IMR-90 (cell line): ENCODE results near the gene SLC30A7. TPM values are rescaled to one million over a fixed set of nuclear protein-coding genes. Genes with fewer than 3 reads are reported as not detected.
A peak's percentile ranks its signal among the peaks of the same experiment; 100 is the strongest.

Experiments used
- ATAC-seq: fragments of 200-7000 bp; cut with Tn5 transposase; 2 replicates; pipeline ENCODE4 v1.9.1; 2020; ENCODE audit warnings: low read depth, mild to moderate bottlenecking, moderate library complexity
- BruUV-seq: library from RNA; stranded (reverse); fragments of 400-500 nt; replicated peaks from 2 replicates; lab custom pipeline; 2021; lab: Mats Ljungman, UMichigan
- CTCF ChIA-PET: fragments of 300-600 bp; formaldehyde crosslinking; extraction: SDS; loops from one replicate; lab custom pipeline; 2021; ENCODE audit warnings: antibody characterized with exemption; lab: Yijun Ruan, JAX
- POLR2A ChIA-PET: fragments of 300-600 bp; sonication (Branson Sonifier 250); formaldehyde crosslinking; loops from one replicate; lab custom pipeline; 2022; ENCODE audit warnings: antibody characterized with exemption; ENCODE audit not compliant: unreplicated experiment; lab: Charles Lee
- DNase-seq: peaks from one replicate; pipeline ENCODE4 v3.0.0; 2013
- H2AFZ ChIP-seq: replicated peaks from 2 replicates; pipeline ENCODE3; 2013; ENCODE audit warnings: low read length, mild to moderate bottlenecking; ENCODE audit not compliant: poor library complexity
- H2AK5ac ChIP-seq: 2 replicates; pipeline ENCODE4 v1.6.1; 2013; ENCODE audit warnings: low read depth, low read length, inconsistent platforms
- H2AK9ac ChIP-seq: replicated peaks from 2 replicates; pipeline ENCODE3; 2013; ENCODE audit warnings: mild to moderate bottlenecking, low read depth, low read length, moderate library complexity; ENCODE audit not compliant: poor library complexity
- H2BK120ac ChIP-seq: 2 replicates; pipeline ENCODE4 v1.6.1; 2013; ENCODE audit warnings: low read depth, low read length, inconsistent platforms
- H2BK15ac ChIP-seq: 3 replicates; pipeline ENCODE4 v1.6.1; 2013; ENCODE audit warnings: low read depth, low read length, inconsistent platforms
- H2BK20ac ChIP-seq: 2 replicates; pipeline ENCODE4 v1.6.1; 2013; ENCODE audit warnings: low read depth, mild to moderate bottlenecking, inconsistent platforms, low read length, moderate library complexity
- H2BK5ac ChIP-seq: 2 replicates; pipeline ENCODE4 v1.6.1; 2013; ENCODE audit warnings: mild to moderate bottlenecking, low read depth, low read length, inconsistent platforms; ENCODE audit not compliant: poor library complexity, severe bottlenecking
- H3K14ac ChIP-seq: replicated peaks from 2 replicates; pipeline ENCODE4 v1.6.1; 2013; ENCODE audit warnings: low read depth, low read length, inconsistent platforms
- H3K18ac ChIP-seq: 2 replicates; pipeline ENCODE4 v1.6.1; 2013; ENCODE audit warnings: low read depth, low read length, control low read depth
- H3K23ac ChIP-seq: 2 replicates; pipeline ENCODE4 v1.6.1; 2013; ENCODE audit warnings: low read depth, low read length, inconsistent platforms
- H3K27ac ChIP-seq: 2 replicates; pipeline ENCODE4 v1.5.1; 2013; ENCODE audit warnings: mild to moderate bottlenecking, control low read depth, low read length; ENCODE audit not compliant: insufficient read depth
- H3K27me3 ChIP-seq: 2 replicates; pipeline ENCODE4 v1.6.1; 2013; ENCODE audit warnings: low read length; ENCODE audit not compliant: control insufficient read depth, insufficient read depth
- H3K36me3 ChIP-seq: 2 replicates; pipeline ENCODE4 v1.6.1; 2013; ENCODE audit warnings: low read length, mixed read lengths; ENCODE audit not compliant: control insufficient read depth, insufficient read depth
- H3K4ac ChIP-seq: 2 replicates; pipeline ENCODE4 v1.6.1; 2013; ENCODE audit warnings: low read depth, low read length, inconsistent platforms
- H3K4me1 ChIP-seq: 2 replicates; pipeline ENCODE4 v1.6.1; 2013; ENCODE audit warnings: low read length, mixed read lengths; ENCODE audit not compliant: control insufficient read depth, insufficient read depth
- H3K4me2 ChIP-seq: 2 replicates; pipeline ENCODE4 v1.6.1; 2013; ENCODE audit warnings: low read depth, mild to moderate bottlenecking, control low read depth, low read length, moderate library complexity
- H3K4me3 ChIP-seq: 2 replicates; pipeline ENCODE4 v1.5.1; 2013; ENCODE audit warnings: low read depth, mild to moderate bottlenecking, control low read depth, low read length, moderate library complexity; ENCODE audit not compliant: insufficient read depth
- H3K56ac ChIP-seq: 2 replicates; pipeline ENCODE4 v1.6.1; 2013; ENCODE audit warnings: low read length, inconsistent platforms; ENCODE audit not compliant: insufficient read depth; ENCODE audit errors: extremely low read depth
- H3K79me1 ChIP-seq, 2 experiments: 2 replicates each; pipeline ENCODE4 v1.6.1; 2013; ENCODE audit warnings: low read length in 2 of 2, inconsistent platforms in 1 of 2, low read depth in 1 of 2
- H3K9ac ChIP-seq: 2 replicates; pipeline ENCODE4 v1.6.1; 2013; ENCODE audit warnings: low read depth, low read length, control low read depth
- H3K9me1 ChIP-seq: 2 replicates; pipeline ENCODE4 v1.6.1; 2013; ENCODE audit warnings: low read length, inconsistent platforms; ENCODE audit not compliant: insufficient read depth
- H3K9me3 ChIP-seq: 2 replicates; pipeline ENCODE4 v1.6.1; 2013; ENCODE audit warnings: low read length; ENCODE audit not compliant: control insufficient read depth, insufficient read depth
- H4K20me1 ChIP-seq: 2 replicates; pipeline ENCODE4 v1.6.1; 2013; ENCODE audit warnings: low read length, inconsistent platforms; ENCODE audit not compliant: insufficient read depth
- H4K5ac ChIP-seq: 2 replicates; pipeline ENCODE4 v1.6.1; 2013; ENCODE audit warnings: mild to moderate bottlenecking, low read depth, low read length, control low read depth
- H4K8ac ChIP-seq, 2 experiments: 2 replicates each; pipeline ENCODE4 v1.6.1; 2013; ENCODE audit warnings: low read depth in 2 of 2, low read length in 2 of 2, control low read depth in 1 of 2, inconsistent platforms in 1 of 2
- H4K91ac ChIP-seq: 2 replicates; pipeline ENCODE4 v1.6.1; 2013; ENCODE audit warnings: low read depth, low read length, inconsistent platforms; ENCODE audit not compliant: insufficient read depth
- BHLHE40 ChIP-seq: fragments of 150-350 bp; IDR thresholded peaks from 2 replicates; pipeline ENCODE4 v1.6.1; 2016; ENCODE audit warnings: mild to moderate bottlenecking, low read depth, low read length
- CHD1 ChIP-seq: IDR thresholded peaks from 2 replicates; pipeline ENCODE4 v1.6.1; 2012; ENCODE audit warnings: low read depth, low read length, improper control_type of control experiment
- CTCF ChIP-seq: conservative IDR thresholded peaks from 2 replicates; pipeline ENCODE4 v1.5.1; 2012; ENCODE audit warnings: mild to moderate bottlenecking, low read depth, low read length, improper control_type of control experiment
- MAZ ChIP-seq: IDR thresholded peaks from 2 replicates; pipeline ENCODE4 v1.6.1; 2012; ENCODE audit warnings: low read depth, mild to moderate bottlenecking, low read length, improper control_type of control experiment, moderate library complexity, borderline replicate concordance
- MXI1 ChIP-seq: IDR thresholded peaks from 2 replicates; pipeline ENCODE4 v1.6.1; 2012; ENCODE audit warnings: low read depth, mild to moderate bottlenecking, low read length, moderate library complexity, borderline replicate concordance
- POLR2A ChIP-seq: IDR thresholded peaks from 2 replicates; pipeline ENCODE4 v1.6.1; 2012; ENCODE audit warnings: mild to moderate bottlenecking, low read depth, low read length
- RCOR1 ChIP-seq: IDR thresholded peaks from 2 replicates; pipeline ENCODE4 v1.6.1; 2012; ENCODE audit warnings: mild to moderate bottlenecking, low read length, improper control_type of control experiment; ENCODE audit not compliant: insufficient replicate concordance
- WGBS, 2 experiments: methylation state at CpG; one replicate each; pipeline versions ENCODE4 v1.1.5 to v1.1.7; 2013; ENCODE audit warnings: missing lambda C conversion rate in 2 of 2; ENCODE audit not compliant: insufficient read length in 1 of 2; ENCODE audit errors: extremely low coverage in 2 of 2; 5-methylcytosine and 5-hydroxymethylcytosine counted together
- dilution Hi-C: fragments of 300-500 bp; cut with HindIII; formaldehyde crosslinking; loops from one replicate; pipeline ENCODE4 v1.14.3; 2018; ENCODE audit warnings: low sequenced_read_pairs; ENCODE audit not compliant: unreplicated experiment
- in situ Hi-C: fragments of 300-500 bp; cut with MboI; formaldehyde crosslinking; loops from 3 replicates; pipeline ENCODE4 v1.14.3; 2019; ENCODE audit warnings: low sequenced_read_pairs, inconsistent platforms, mixed read lengths
- intact Hi-C: fragments of 100-400 bp; cut with micrococcal nuclease; formaldehyde crosslinking; loops from 2 replicates; pipeline ENCODE4 v1.10.0; 2022
- polyA plus RNA-seq, 3 experiments: library from polyadenylated mRNA; depleted of rRNA; stranded (reverse); fragments of >200 nt; gene quantifications; 2 replicates each; pipeline ENCODE4 v1.2.3, GENCODE V29; 2012; ENCODE audit warnings: low replicate concordance in 1 of 3
- total RNA-seq: library from RNA; depleted of rRNA; stranded (reverse); fragments of >200 nt; gene quantifications from 2 replicates; pipeline ENCODE4 v1.2.3, GENCODE V29; 2012

The SLC30A7 gene
- total and polyA plus RNA-seq, 2 of the 4 experiments (the other 2 are of a cell fraction), result 8.4 to 60.2 TPM

GRCh38 chr1:100894603-100895539, 1.0 kb upstream of the SLC30A7 start, which contains the start of gene EXTL2:
TSS of gene EXTL2 (minus strand) at chr1:100894842. CDS start at chr1:100888757, 6,085 bp downstream.
- BruUV-seq, result no TSS peak
- in situ Hi-C loops (loop anchor here (25.0 kb wide), 1 partner anchor 633 kb away; the partner anchor contains the start of gene RTCA), intact Hi-C loops (no loop called here), dilution Hi-C loops (loop anchor here (25.0 kb wide), 1 partner anchor 433 kb away; no protein-coding TSS in a partner anchor)
- Histone ChIP-seq H2AFZ (peak within 1 kb of the TSS; percentile 96), H2AK9ac (peak within 1 kb of the TSS; percentile 94), H3K27me3 (no peaks in the 10 kb centered on the region), H3K4me1 (no peaks in the 10 kb centered on the region; the same call in 1 of the 2 replicates), H3K23ac (peak within 1 kb of the TSS; percentile 96), H3K4me2 (peak within 1 kb of the TSS; percentile 93), H3K79me1 (peaks cover 0 to 44% of the 10 kb centered on the region in 2 experiments), H2BK15ac (peak within 1 kb of the TSS; percentile 66; the same call in 1 of the 3 replicates), H3K18ac (peak within 1 kb of the TSS; percentile 62), H2AK5ac (peak within 1 kb of the TSS; percentile 74), H3K4me3 (peak within 1 kb of the TSS; percentile 69), H2BK20ac (0 out of 2 replicates have a peak within 1 kb of the TSS, but pooled peaks have one; percentile 15), H2BK120ac (peak within 1 kb of the TSS; percentile 51), H4K8ac (peak within 1 kb of the TSS; percentile 93 to 95), H3K9me1 (peaks cover 3% of the 10 kb centered on the region; the same call in 1 of the 2 replicates), H3K56ac (peak within 1 kb of the TSS; percentile 92), H3K14ac (peak within 1 kb of the TSS; percentile 94), H3K9me3 (peaks cover 3% of the 10 kb centered on the region; the same call in 1 of the 2 replicates), H2BK5ac (peak within 1 kb of the TSS; percentile 91), H4K91ac (peak within 1 kb of the TSS; percentile 88), H3K9ac (peak within 1 kb of the TSS; percentile 78), H4K20me1 (no peaks in the 10 kb centered on the region), H3K4ac (peak within 1 kb of the TSS; percentile 91), H3K27ac (peak within 1 kb of the TSS; percentile 86), H4K5ac (peak within 1 kb of the TSS; percentile 89), H3K36me3 (0 out of 2 replicates have a peak, but pooled peaks cover 3% of the 10 kb centered on the region)
- peak; percentile 46 for TF ChIP-seq POLR2A
- TF ChIP-seq BHLHE40, result peak; percentile 49
- no peak for TF ChIP-seq RCOR1
- peak; percentile 89 for TF ChIP-seq MAZ
- TF ChIP-seq CHD1, result 0 out of 2 replicates have a peak, but pooled peaks have one; percentile 36
- TF ChIP-seq CTCF, result no peak
- TF ChIP-seq MXI1, result peak; percentile 94
- POLR2A ChIA-PET, result interaction anchor here (0.6 kb wide), 1 partner anchor 398 kb away, joined by 4 read pairs; no protein-coding TSS in a partner anchor
- DNase-seq (peak; percentile 64), ATAC-seq (peak; percentile 58)
- 0% methylated on average over 7 of the region's 47 CpGs; no CpG with 5 or more reads in 1 of the 2 experiments for WGBS, 2 experiments
- CTCF ChIA-PET, result interaction anchor here (0.6 to 0.8 kb wide), 3 partner anchors 15 to 1115 kb away, joined by 3 to 4 read pairs (median 3); no protein-coding TSS in a partner anchor
